HepG2 (cell line): ENCODE results near the gene BDNF. TPM values are rescaled to one million over a fixed set of nuclear protein-coding genes. Genes with fewer than 3 reads are reported as not detected.

Source experiments
- ATAC-seq: fragments of 200-7000 bp; cut with Tn5 transposase; 3 replicates; pipeline ENCODE4 v1.9.1; 2020; ENCODE audit warnings: mild to moderate bottlenecking, moderate library complexity
- BruUV-seq: library from RNA; stranded (reverse); fragments of 400-500 nt; replicated peaks from 2 replicates; lab custom pipeline; 2021; lab: Mats Ljungman, UMichigan
- CTCF ChIA-PET: fragments of 300-600 bp; formaldehyde crosslinking; extraction: SDS; loops from one replicate; lab custom pipeline; 2021; ENCODE audit warnings: low total read pairs, inconsistent platforms, low intra/inter-chr PET ratio; lab: Yijun Ruan, JAX
- POLR2A ChIA-PET: fragments of 350-600 bp; sonication (Branson Sonifier 250); formaldehyde crosslinking; loops from one replicate; lab custom pipeline; 2020; ENCODE audit warnings: antibody characterized with exemption, inconsistent platforms; lab: Yijun Ruan, JAX
- DNase-seq: peaks from one replicate; pipeline ENCODE4 v3.0.0-alpha.2; 2015; ENCODE audit warnings: low spot score
- FAIRE-seq: peaks from 3 replicates; lab custom pipeline; 2011; peaks lifted over from hg19 to GRCh38; lab: Jason Lieb, UNC
- H2AFZ ChIP-seq: one replicate; pipeline ENCODE4 v1.6.1; 2011; ENCODE audit warnings: low read length, inconsistent platforms
- H3K27ac ChIP-seq: fragments of 300-600 bp; 3 replicates; pipeline ENCODE4 v1.8.0; 2011; ENCODE audit warnings: mixed run types, mild to moderate bottlenecking, mixed read lengths, low read length, inconsistent platforms; ENCODE audit not compliant: insufficient read depth; ENCODE audit errors: extremely low read length
- H3K27me3 ChIP-seq, 2 experiments: fragments of 200-600 bp in 1 of 2; 2 replicates in 1 of 2; 3 replicates in 1 of 2; pipeline versions ENCODE4 v1.6.0 to v1.8.0; 2011; ENCODE audit warnings: low read length in 2 of 2, mild to moderate bottlenecking in 2 of 2, moderate library complexity in 2 of 2, inconsistent platforms in 1 of 2; ENCODE audit not compliant: insufficient read depth in 2 of 2, control insufficient read depth in 1 of 2
- H3K36me3 ChIP-seq, 2 experiments: fragments of 200-600 bp in 1 of 2; replicated peaks in 1 of 2; 2 replicates in 1 of 2; 3 replicates in 1 of 2; pipeline versions ENCODE4 v1.5.1 to v1.8.0; 2011; ENCODE audit warnings: low read length in 2 of 2, inconsistent platforms in 1 of 2; ENCODE audit not compliant: insufficient read depth in 2 of 2, control insufficient read depth in 1 of 2
- H3K4me1 ChIP-seq: 2 replicates; pipeline ENCODE4 v1.5.1; 2012; ENCODE audit warnings: low read length, inconsistent platforms; ENCODE audit not compliant: insufficient read depth
- H3K4me2 ChIP-seq: 2 replicates; pipeline ENCODE4 v1.6.0; 2011; ENCODE audit warnings: low read depth, low read length, inconsistent platforms
- H3K4me3 ChIP-seq, 3 experiments: fragments of 200-600 bp in 1 of 3; sonication (generic), shearing (Covaris generic) in 1 of 3; replicated peaks in 1 of 3; 2 replicates each; pipeline ENCODE4 v1.5.1; 2011 to 2016; ENCODE audit warnings: low read length in 3 of 3, inconsistent platforms in 2 of 3, low read depth in 2 of 3, mild to moderate bottlenecking in 2 of 3, control low read depth in 1 of 3, mixed read lengths in 1 of 3; ENCODE audit not compliant: insufficient read depth in 1 of 3
- H3K79me2 ChIP-seq: one replicate; pipeline ENCODE4 v1.6.1; 2011; ENCODE audit warnings: low read length, inconsistent platforms; ENCODE audit not compliant: insufficient read depth
- H3K9ac ChIP-seq: 2 replicates; pipeline ENCODE4 v1.6.0; 2011; ENCODE audit warnings: mild to moderate bottlenecking, low read depth, low read length, inconsistent platforms; ENCODE audit not compliant: insufficient read depth
- H3K9me3 ChIP-seq: 2 replicates; pipeline ENCODE4 v1.5.1; 2012; ENCODE audit warnings: mild to moderate bottlenecking, low read length
- H4K20me1 ChIP-seq: 2 replicates; pipeline ENCODE4 v1.6.0; 2011; ENCODE audit warnings: inconsistent platforms, mild to moderate bottlenecking, low read length, moderate library complexity; ENCODE audit not compliant: insufficient read depth
- ADNP ChIP-seq: sonication (generic); formaldehyde crosslinking; IDR thresholded peaks from 2 replicates; pipeline ENCODE4 v1.4.0; 2020; ENCODE audit warnings: missing genetic modification reagents
- ATF6 ChIP-seq: sonication (generic); formaldehyde crosslinking; conservative IDR thresholded peaks from 2 replicates; pipeline ENCODE4 v1.4.0; 2020; ENCODE audit warnings: missing genetic modification reagents
- CEBPB ChIP-seq: IDR thresholded peaks from 2 replicates; pipeline ENCODE4 v1.6.1; 2011; ENCODE audit warnings: low read depth, low read length, improper control_type of control experiment, borderline replicate concordance
- ELF3 ChIP-seq: IDR thresholded peaks from 2 replicates; pipeline ENCODE4 v1.6.1; 2016; ENCODE audit warnings: missing genetic modification reagents, missing compliant biosample characterization
- KDM4B ChIP-seq: sonication (generic); formaldehyde crosslinking; IDR thresholded peaks from 2 replicates; pipeline ENCODE4 v1.4.0; 2020; ENCODE audit warnings: missing genetic modification reagents
- NCOA5 ChIP-seq: sonication (generic); formaldehyde crosslinking; IDR thresholded peaks from 2 replicates; pipeline ENCODE4 v1.4.0; 2020; ENCODE audit warnings: missing genetic modification reagents
- RBM22 ChIP-seq: fragments of 200-400 bp; formaldehyde crosslinking; optimal IDR thresholded peaks from 2 replicates; pipeline ENCODE3; 2017; ENCODE audit warnings: mild to moderate bottlenecking, low read length, moderate library complexity
- RFXAP ChIP-seq: sonication (generic); formaldehyde crosslinking; IDR thresholded peaks from 2 replicates; pipeline ENCODE4 v1.4.0; 2020; ENCODE audit warnings: missing genetic modification reagents, borderline replicate concordance
- SOX6 ChIP-seq, 2 experiments: fragments of 450-650 bp in 1 of 2; sonication (generic) in 1 of 2; formaldehyde crosslinking in 1 of 2; IDR thresholded peaks; 2 replicates each; pipeline versions ENCODE4 v1.4.0 to v1.6.1; 2017 to 2020; ENCODE audit warnings: antibody characterized with exemption in 1 of 2, mild to moderate bottlenecking in 1 of 2, missing genetic modification reagents in 1 of 2
- SP1 ChIP-seq, 2 experiments: fragments of 450-650 bp in 1 of 2; sonication (generic) in 1 of 2; formaldehyde crosslinking in 1 of 2; IDR thresholded peaks; 2 replicates each; pipeline versions ENCODE4 v1.4.0 to v1.6.1; 2016 to 2020; ENCODE audit warnings: missing genetic modification reagents in 1 of 2
- ZBTB38 ChIP-seq: sonication (generic); formaldehyde crosslinking; IDR thresholded peaks from 2 replicates; pipeline ENCODE4 v1.5.1; 2020; ENCODE audit warnings: mild to moderate bottlenecking, missing genetic modification reagents
- ZNF30 ChIP-seq: sonication (generic); formaldehyde crosslinking; IDR thresholded peaks from 2 replicates; pipeline ENCODE4 v1.5.0; 2020; ENCODE audit warnings: mild to moderate bottlenecking, missing genetic modification reagents
- ZNF34 ChIP-seq: sonication (generic); formaldehyde crosslinking; IDR thresholded peaks from 2 replicates; pipeline ENCODE4 v1.4.0; 2020; ENCODE audit warnings: mild to moderate bottlenecking, missing genetic modification reagents, borderline replicate concordance
- ZNF543 ChIP-seq: sonication (generic); formaldehyde crosslinking; IDR thresholded peaks from 2 replicates; pipeline ENCODE4 v1.4.0; 2020; ENCODE audit warnings: mild to moderate bottlenecking, missing genetic modification reagents
- ZNF547 ChIP-seq: sonication (generic); formaldehyde crosslinking; IDR thresholded peaks from 2 replicates; pipeline ENCODE4 v1.5.1; 2020; ENCODE audit warnings: mild to moderate bottlenecking, missing genetic modification reagents
- WGBS: methylation state at CpG from one replicate; pipeline ENCODE4 v1.1.6; 2017; ENCODE audit warnings: low lambda C conversion rate; 5-methylcytosine and 5-hydroxymethylcytosine counted together
- in situ Hi-C: cut with HindIII; loops from 2 replicates; pipeline ENCODE4 v1.10.0; 2017; ENCODE audit warnings: low pct_unique_long_range_greater_than_20kb; ENCODE audit not compliant: extremely low pct_ligation_motif_present
- intact Hi-C: fragments of 100-400 bp; cut with micrococcal nuclease; formaldehyde crosslinking; loops from one replicate; pipeline ENCODE4 v1.10.0; 2022; ENCODE audit not compliant: unreplicated experiment
- polyA plus RNA-seq, 8 experiments: library from polyadenylated mRNA; depleted of rRNA in 3 of 8; stranded (reverse) in 7 of 8; unstranded in 1 of 8; fragments of >200 nt; fragmentation: Illumina TruSeq in 4 of 8; extraction: Trizol in 4 of 8; gene quantifications; 2 replicates each; pipeline versions ENCODE4 v1.2.1 to v1.2.3, GENCODE V29; 2011 to 2016; ENCODE audit warnings: low read depth in 4 of 8, missing spikeins in 1 of 8, mixed read lengths in 1 of 8; ENCODE audit not compliant: insufficient read depth in 1 of 8
- total RNA-seq, 5 experiments: library from RNA; depleted of rRNA; stranded (reverse); fragments of >200 nt; fragmentation: Illumina TruSeq; extraction: Trizol; gene quantifications; 2 replicates each; pipeline ENCODE4 v1.2.3, GENCODE V29; 2016; ENCODE audit warnings: low read depth in 1 of 5

The BDNF gene
- total and polyA plus RNA-seq, 2 of the 13 experiments (the other 11 are each of a cell fraction or from before 2014, with no cell fraction given), result 0.02 TPM; not detected in 1

DNA sequence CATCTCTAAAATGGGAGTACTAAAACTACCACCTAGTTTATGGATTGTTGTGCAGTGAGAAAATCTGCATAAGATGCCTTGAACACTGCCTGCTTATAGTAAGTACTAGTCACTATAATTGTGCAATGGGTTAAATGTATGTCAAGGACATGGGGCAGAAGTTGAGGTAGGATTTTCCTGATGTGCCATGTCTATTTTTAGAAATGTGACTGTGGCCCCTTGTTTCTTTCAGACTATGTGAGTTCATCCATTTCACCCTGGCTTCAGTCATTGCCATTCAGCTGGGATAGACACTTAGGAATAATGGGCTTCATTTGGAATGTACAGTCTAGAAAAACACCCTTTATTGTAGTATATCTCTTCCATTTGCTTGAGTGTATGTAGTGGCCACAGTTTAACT, 51.4 kb downstream of the BDNF start:
- H3K27me3 ChIP-seq, result no peaks in the 10 kb centered on the region
- TF ChIP-seq CEBPB, result 0 out of 2 replicates have a peak, but pooled peaks have one; percentile 16
- no peak for TF ChIP-seq NCOA5 (CRISPR knock-in tag)
- TF ChIP-seq, all 625 proteins: peak for 1
- Histone ChIP-seq H3K4me3 (no peak overlapping the region), H2AFZ (no peak overlapping the region), H3K36me3 (no peaks in the 10 kb centered on the region), H3K4me2 (no peak overlapping the region), H3K27ac (no peak overlapping the region), H3K9me3 (no peaks in the 10 kb centered on the region), H3K79me2 (no peaks in the 10 kb centered on the region), H3K9ac (no peak overlapping the region), H4K20me1 (no peaks in the 10 kb centered on the region), H3K4me1 (no peaks in the 10 kb centered on the region)
- CTCF ChIA-PET, result no interaction called here
- POLR2A ChIA-PET, result no interaction called here
- in situ Hi-C loops, result no loop called here
- no TSS peak for BruUV-seq
- DNase-seq, result no peak
- FAIRE-seq, result no peak
- no peak for ATAC-seq
- intact Hi-C loops, result no loop called here

DNA sequence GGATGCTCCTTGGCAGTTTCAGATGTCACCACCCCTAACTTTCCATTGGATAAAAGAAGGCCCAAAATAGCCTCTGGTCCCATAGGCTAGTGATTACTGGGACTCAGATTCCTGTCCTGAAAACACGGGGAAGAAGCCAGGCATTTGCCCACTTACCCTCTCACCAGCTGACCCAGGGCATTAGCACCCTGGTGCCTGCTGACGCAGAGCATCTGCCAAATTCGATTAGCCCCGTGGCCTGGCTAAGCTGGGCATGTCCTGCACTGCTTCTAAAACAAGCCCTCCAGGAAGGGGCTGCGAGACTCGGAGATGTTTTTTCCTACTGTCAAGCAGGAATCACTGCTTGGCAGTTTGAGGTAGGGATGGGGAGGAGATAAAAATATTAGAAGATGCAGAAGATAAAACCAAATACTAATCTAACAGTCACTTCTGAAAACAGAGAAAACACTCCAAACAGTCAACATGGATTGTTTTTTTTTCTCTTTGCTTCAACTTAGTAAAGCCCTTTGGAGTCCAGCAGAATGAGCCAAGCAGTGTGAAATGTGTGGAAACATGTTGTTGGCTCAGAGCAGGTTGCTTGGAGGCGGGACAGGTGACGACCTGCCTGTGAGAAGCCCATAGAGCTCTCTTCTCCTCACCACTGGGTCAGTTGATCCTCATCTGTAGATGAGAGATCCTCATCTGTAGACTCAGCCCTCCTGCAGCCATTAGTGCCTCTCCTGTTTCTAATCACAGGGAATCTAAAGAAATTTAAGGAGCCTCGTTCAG, 54.0 kb downstream of the BDNF start:
- no peak for DNase-seq
- no peaks in the 10 kb centered on the region for H3K27me3 ChIP-seq
- no peaks in the 10 kb centered on the region for H4K20me1 ChIP-seq
- no peak overlapping the region for H2AFZ ChIP-seq
- no peak overlapping the region for H3K4me3 ChIP-seq
- H3K4me2 ChIP-seq, result no peak overlapping the region
- no peaks in the 10 kb centered on the region for H3K36me3 ChIP-seq
- POLR2A ChIA-PET, result no interaction called here
- 25% methylated on average over 8 of the region's 9 CpGs for WGBS
- in situ Hi-C loops (no loop called here), intact Hi-C loops (no loop called here)
- H3K27ac ChIP-seq, result no peak overlapping the region
- no peak for FAIRE-seq
- no peak overlapping the region for H3K9ac ChIP-seq
- H3K4me1 ChIP-seq, result no peaks in the 10 kb centered on the region
- no peaks in the 10 kb centered on the region for H3K9me3 ChIP-seq
- H3K79me2 ChIP-seq, result no peaks in the 10 kb centered on the region
- ATAC-seq, result no peak
- CTCF ChIA-PET, result interaction anchor here (0.7 kb wide), 1 partner anchor 1853 kb away, joined by 3 read pairs; no protein-coding TSS in a partner anchor
- BruUV-seq, result no TSS peak
- TF ChIP-seq KDM4B (CRISPR knock-in tag) (no peak), SOX6 (IDR thresholded peaks at IDR 0.05) (no peak), SOX6 (CRISPR knock-in tag; IDR thresholded peaks at IDR 0.05) (no peak), SP1 (IDR thresholded peaks at IDR 0.05) (no peak), SP1 (CRISPR knock-in tag; IDR thresholded peaks at IDR 0.05) (no peak), ZNF547 (no peak), RFXAP (no peak), ELF3 (CRISPR knock-in tag) (no peak), RBM22 (no peak), ZBTB38 (CRISPR knock-in tag) (no peak), ADNP (CRISPR knock-in tag) (no peak), ZNF30 (CRISPR knock-in tag) (no peak), ATF6 (CRISPR knock-in tag) (no peak), ZNF34 (CRISPR knock-in tag) (no peak), ZNF543 (CRISPR knock-in tag) (no peak)
